HG03520 (cell line): ENCODE data around the gene LIN7C.

Source experiments
- ATAC-seq: cut with Tn5 transposase; IDR thresholded peaks from one replicate; pipeline ENCODE4 v1.9.1; 2021; ENCODE audit warnings: mild to moderate bottlenecking, moderate library complexity; ENCODE audit not compliant: unreplicated experiment

The LIN7C gene

DNA sequence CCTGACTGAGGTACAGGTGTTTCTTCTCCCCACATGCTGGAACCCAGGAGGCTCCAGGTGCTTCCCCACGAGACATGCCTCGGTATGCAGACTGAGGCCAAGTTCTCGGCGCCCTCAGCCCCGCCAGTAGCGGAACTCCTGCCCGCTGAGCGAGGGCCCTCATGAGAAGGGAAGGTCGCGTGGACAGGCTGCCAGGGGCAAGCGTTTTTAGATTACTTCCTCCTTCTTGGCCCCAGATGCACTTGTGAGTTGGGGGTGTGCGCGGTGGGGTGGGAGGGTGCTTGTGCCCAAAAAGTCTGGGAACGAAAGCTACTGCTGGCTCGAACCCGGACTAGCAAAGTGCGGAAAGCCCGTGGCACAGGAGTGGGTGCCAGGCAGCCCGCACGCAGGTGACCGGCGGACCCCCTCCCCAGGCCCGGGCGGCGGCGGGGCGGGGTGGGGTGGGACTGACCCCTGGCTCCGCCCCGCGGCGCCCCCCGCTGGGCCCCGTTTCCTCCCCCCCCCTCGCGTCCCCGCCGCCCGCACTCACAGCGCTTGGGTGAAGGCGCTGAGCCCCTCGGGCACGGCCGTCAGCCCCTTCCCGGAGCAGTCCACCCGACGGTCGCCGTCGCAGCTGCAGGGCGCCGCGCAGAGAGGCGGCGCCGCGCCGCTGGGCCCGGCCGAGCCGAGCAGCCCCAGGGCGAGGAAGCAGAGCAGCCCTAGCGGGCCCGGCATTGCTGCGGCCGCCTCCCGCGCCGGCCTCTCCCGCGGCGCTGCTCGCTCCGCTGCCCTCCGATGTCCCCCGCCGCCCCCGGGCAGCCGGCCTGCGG is 34.8 kb downstream of the LIN7C start:
- ATAC-seq, result peak; percentile 40

DNA sequence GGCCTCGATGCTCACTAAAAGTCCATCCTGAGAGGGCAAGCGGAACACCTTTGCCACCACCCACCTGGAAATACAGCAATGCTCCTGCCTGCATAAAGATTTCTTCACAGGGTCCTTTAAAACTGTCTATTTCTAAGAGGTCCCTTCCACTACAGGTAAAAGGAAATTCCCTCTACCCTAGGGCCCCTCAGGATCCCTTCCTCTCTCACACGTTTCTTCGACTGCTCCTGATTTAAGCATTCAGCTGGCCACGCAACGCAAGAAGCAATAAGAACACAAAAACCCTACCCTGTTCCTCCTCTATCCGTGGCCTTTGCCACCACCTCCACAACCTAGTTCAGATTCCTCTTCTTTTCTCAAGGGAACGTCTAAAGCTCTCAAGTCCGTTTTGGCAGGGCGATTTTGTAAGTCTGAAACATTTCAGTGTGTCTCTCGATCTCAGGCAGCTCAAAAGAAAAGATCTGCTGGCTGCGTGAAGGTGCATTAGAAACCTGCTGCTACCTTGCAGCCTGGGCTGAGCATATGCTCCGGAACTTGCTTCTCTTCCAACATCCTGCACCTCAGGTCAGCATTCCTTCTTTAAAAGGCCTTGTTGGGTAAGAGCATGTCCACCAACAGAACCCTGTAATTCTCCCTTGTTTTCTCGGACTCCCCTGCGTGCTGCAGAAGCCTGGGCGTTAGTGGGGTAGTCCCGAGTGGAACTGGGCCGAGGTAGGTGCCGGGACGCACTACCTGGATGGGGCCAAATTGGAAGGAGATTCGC is 35.6 kb downstream of the LIN7C start:
- no peak for ATAC-seq

DNA sequence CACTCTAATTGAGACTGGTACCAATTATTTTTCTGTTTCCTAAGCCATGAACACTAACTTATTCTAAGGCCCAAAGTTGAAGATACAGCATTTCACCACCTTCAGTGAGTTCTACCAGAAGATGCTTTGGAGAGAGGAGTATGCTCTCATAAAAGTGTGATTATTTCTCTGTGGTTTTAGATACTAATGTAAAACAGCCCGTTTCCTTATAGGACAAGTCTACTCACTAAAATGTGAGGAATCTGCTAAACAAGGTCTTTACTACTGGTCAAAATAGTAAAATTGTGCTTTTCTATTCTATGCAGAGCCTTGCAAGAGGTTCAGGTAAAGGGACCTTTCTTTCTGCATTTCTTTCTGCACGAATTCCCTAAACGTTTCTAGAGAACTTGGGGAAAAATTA is 36.4 kb downstream of the LIN7C start:
- no peak for ATAC-seq

DNA sequence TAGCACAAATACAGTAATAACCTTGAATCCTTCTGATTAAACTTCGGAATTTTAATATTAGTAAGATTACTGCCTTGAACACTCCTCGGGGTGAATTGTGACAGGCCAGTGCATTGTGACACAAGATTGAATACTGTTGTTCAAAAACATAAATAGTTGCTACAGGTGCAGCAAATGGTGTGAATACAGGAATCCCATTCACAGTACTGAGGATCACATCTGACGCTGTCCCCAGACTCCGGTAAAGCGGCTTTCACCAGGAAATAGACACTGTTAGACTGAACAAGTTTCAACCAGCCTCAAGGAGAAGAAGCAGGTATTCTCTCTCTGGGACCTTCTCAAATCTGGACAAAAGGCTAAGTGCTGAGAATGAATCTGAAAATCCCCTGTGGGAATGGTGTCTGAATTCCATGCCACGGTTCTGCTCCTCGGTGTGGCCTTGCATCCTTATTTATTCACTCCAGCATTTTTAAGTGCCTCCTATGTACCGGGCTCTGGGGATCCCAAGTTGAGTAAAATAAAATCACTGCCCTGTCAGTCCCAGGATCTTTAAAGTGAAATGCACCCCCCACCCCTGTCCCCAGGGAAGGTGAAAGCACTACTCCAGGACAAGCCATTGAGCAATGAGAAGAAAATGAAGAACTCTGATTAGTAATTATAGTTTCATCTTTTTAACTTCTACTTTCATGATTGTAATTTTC is 37.4 kb downstream of the LIN7C start:
- ATAC-seq, result no peak

DNA sequence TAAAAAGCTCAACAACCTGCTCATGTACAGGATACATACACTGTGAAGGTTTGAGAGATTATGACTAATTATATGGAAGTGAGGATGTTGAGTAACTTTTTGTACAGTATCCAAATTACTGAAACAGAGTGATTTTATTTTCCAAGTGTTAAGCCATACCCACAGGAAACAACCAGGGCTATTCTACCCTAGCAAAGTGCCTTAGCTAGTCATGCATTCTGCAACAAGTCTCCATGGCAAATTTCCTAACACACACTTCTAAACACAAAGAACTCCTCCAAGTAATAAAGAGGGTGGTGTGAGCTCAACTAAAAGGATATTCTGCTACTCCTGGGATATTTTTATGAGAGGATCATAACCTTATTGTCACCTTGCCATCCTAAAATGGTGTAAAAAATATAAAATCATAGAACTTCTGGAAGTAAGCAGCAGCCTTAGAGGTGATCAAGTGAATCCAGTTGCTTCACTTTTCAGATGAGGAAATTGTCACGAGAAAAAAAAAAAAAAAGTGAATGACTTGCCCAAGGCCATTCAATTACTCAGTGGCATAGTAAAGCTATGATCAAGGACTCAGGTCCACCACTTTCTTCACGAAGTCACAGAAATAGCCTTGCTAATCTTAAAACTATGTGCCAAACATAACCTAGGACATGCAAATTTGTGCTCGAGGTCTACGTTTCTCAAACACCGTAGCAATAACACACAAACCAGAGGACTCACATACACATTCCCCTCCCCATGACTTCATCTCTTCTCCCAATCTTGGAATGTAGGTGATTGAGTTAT is 38.2 kb downstream of the LIN7C start:
- no peak for ATAC-seq

DNA sequence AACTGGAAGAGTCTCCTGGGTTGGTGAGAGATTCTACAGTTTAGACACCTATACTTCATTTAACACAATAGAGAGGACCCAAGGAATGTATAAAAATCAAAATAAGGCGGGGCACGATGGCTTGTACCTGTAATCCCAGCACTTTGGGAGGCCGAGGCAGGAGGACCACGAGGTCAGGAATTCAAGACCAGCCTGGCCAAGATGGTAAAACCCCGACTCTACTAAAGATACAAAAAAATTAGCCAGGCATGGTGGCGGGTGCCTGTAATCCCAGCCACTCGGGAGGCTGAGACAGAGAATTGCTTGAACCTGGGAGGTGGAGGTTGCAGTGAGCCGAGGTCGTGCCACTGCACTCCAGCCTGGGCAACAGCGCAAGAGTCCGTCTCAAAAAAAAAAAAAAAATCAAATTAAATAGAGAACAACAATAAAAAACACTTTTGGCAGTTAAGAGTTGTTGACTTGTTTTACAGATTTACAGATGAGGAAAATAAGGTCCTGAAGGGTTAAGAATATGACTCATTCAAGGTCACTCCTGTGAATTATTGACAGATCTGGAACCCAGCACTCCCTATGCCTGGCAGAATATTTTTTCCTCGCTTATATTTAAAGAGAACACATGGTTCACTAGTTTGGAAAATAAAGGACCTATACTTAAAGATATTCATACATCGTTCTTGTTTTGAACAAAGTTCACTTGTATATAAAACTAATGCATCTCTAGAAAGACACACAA is 39.2 kb downstream of the LIN7C start:
- no peak for ATAC-seq

DNA sequence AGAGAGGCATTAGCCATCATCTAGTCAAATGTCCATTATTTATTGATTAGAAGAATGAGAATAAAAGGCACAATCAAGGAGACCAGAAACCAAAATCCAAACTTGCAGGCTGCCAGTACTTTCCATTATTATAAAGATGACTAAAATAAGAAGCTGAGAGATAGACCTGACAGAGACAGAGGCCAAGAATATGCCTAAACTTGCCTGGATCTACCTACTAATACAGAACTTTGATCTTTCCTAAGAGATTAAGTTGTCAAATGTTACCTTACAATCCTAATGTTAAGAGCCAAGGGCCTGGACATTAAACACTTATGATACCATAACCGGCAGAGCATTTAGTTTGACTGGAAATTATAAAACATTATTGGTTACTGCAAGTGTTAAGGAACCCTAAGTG is 40.2 kb downstream of the LIN7C start:
- ATAC-seq, result no peak

DNA sequence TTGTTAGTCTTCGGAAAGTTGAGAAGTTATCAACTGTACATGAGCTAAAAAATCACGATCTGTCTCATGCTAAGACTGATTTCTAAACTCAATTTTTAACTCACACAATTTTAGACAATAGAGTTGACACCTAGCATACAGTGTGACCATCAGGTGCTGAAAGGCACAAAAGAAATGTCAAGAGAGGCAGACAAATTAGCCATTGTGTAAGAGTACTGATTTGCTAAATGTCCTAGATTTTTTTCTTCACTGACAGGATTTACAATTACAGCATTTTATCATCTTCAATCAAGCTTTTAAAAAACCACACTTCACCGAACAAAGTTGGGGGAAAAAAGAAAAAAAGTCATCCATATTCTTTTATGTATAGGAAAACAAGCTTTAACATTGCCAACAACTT is 40.9 kb downstream of the LIN7C start:
- no peak for ATAC-seq

DNA sequence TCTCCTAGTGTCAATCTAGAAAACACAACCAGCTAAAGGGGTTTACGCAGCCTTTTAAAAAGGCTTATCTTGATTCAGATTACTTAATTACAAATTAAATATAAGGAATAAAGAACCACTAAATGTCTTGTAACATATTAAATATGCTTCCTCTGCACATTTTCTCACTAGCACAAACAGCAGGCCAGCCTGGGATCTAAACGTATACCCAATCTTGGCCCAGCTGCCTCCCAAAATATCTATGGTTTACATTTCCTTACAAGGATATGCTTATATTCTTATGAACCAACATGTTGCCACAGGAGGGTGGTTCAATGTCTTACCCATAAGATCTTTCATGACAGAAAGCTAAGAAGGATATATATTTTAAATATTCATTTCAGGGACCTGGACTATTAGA is 41.7 kb downstream of the LIN7C start:
- ATAC-seq, result no peak

DNA sequence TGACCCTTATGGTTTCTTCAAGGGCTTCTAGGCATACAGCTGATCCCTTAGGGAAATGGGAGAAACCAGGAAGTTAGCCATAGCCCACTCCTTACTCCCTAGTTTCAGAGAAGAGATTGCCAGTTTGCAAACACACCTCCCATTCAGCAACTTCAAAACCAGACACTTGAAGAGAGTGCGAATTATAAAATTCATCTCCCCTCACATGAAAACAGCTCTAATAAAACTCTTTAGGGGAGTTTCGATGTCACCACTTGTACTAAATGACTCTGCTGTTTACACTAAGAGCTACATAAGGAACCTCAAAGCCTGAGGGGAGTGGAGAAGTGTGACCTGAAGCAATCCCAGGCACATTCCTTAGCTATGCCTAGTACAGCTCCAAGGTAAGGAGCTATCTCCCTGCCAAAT is 42.3 kb downstream of the LIN7C start:
- ATAC-seq, result no peak

DNA sequence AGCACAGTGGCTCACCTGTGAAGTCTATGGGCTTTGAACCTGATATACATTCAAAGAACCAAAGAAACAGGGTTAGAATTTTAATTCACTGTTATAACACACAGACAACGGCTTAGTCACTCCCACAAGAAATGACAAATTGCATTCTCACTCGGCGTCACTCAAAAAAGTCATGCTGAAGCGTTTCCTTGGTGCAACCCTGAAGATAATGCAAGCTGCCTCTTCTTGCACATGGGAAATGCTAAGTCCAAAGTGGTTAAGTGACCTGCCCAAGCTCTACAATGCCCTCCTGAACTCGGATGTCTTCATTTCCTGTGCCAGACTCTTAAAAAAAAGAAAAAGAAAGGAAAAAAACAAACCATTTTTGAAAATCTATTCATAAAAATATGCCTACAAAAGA is 44.0 kb downstream of the LIN7C start:
- no peak for ATAC-seq

DNA sequence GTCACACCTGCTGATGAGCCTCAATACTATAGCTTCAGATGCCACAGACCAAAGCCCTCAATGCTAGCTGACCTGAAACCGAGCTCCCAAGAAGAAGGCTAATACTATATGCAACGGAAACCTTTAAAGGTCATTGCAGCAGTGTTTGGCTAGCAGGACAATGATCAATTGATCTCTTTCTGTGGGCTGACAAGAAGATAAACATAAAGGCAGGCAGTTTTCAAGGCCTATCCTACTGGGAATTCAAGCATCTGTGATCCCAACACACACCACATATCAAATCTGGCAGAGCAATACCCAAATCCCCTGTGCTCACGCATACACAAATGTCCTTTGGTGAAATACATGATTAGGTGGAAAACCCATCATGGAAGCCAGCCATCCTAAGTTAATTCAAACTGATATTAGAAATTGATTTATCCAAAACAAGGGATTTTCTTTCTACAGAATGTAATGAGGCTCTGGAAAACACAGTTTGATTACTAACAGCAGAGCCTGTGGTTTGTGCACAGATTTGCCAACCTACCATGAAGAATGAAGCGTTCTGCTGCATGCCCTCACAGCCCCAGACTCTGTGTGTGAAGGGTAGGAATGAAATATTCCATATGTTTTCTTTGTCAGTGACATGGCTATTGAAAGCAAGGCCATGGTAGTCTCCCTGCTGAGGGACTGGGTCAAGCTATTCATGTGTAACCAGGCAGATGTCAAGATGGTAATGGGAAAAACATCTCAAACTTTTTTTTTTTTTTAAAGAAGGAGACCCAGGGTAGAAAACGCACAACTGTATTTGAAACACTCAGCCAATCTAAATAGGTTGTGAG is 46.2 kb downstream of the LIN7C start:
- no peak for ATAC-seq

DNA sequence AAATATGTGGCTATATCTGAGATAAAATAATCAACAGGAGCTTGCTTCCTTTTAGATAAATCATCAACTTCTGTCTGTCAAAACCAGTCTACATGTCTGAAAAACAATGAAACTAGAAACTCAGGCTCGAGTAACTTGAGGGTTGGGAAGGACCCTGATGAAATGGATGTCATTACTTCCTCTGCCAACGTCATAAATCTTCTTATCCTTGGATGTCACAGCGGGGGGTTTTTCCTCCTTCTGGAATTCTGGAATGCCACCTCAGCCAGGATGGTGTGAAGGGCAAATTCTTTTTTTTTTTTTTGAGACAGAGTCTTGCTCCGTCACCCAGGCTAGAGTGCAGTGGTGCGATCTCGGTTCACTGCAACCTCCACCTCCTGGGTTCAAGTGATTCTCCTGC is 47.4 kb downstream of the LIN7C start:
- no peak for ATAC-seq

DNA sequence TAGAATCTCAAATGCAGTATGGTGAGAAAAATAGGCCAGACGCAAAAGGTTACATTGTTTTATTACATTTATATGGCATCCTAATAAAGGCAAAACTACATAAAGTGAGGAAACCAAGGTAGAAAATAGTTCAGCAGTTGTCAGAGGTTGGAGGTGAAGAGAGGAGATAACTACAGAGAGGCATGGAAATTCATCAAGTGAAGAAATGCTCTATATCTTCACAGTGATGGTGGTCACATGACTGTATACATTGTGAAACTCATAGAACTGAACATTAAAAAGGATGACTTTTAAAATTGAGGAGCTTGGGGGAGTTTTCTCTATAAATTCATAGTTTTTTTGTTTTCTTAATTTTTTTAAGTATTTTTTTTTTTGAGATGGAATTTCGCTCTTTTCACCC is 48.4 kb downstream of the LIN7C start:
- no peak for ATAC-seq

DNA sequence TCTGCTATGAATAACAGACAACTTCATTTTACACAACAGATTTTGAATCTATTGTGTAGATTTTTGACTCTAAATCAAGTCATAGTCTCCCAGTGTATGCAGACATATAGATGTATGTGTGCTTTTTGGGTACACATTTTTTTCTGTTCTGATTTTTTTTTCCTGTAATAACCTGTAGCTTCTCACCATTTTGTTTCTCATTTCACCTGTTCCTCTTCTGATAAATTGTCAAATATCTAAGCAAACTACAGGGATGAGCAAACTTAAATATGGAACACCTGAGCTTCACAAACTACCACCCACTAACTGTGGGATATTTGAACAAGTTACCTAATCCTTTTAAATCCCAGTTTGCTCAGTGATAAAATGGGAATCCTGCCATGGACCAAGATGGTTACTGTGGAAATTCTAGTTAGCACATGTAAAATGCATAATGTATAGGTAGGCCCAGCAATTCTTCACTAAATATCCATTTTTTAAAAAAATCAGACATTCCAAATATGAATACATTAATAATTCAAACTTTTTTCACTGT is 49.7 kb downstream of the LIN7C start:
- no peak for ATAC-seq

DNA sequence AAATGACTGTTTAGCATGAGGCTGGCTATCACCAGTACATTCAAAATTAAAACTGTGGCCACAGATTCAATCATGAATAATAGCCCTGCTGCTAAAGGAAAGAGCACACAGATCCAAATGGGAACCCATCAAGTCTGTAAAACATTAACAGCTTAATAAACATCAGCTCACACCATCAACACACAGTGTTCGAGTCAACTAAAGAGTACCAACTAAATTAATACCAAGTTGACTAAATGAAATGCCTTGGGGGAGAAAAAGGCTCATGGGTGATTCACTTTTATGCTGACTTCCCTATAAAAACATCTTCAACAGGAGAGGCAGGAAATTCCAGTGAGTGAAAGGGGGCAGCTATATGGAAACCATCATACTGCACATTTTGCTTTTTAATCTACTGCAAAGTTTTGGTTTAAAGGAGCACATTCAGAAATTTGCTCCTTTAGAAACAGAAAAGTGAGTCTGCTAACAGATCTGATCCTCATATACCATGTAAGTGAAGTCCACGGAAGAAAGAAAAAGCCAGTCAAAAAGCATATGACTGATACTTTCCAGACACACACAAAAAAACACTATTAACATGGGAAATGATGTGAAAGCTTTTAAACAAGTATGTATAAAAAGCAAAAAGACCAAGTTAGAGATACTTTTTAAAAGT is 50.3 kb downstream of the LIN7C start:
- no peak for ATAC-seq

DNA sequence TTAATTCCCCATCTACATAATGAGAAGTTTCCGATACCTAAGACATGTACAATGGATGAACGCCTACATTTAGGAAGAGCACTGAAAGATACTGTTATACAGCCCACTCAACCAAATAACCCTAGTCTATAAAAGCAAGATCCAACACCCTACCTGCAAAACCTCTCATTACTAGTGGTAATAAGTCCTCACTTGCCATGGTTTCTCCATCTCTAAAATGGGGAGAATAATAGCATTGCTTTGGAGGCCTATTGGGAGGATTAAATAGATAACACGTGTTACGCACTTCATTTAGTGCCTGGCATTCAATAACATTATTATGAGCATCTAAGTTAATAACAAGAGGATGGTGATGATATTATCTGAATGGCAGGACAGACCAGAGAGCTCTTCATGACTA is 50.9 kb downstream of the LIN7C start:
- no peak for ATAC-seq

DNA sequence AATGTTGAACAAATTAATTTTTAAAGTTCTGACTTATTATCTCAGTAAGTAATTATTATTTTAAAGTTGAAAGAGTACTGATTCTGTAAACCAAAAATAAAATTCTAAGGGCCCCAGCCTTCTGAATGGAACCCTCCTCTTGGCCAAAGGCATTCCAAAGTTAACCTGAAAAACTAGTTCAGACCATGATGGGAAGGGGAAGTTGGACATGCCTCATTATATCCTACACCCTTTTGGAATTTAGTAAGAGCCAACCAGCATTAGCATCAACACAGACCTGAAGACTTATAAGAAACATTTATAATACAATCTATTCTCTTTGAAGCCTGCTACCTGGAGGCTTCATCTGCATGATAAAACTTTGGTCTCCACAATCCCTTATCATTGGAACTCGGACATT is 52.9 kb downstream of the LIN7C start:
- ATAC-seq, result no peak

DNA sequence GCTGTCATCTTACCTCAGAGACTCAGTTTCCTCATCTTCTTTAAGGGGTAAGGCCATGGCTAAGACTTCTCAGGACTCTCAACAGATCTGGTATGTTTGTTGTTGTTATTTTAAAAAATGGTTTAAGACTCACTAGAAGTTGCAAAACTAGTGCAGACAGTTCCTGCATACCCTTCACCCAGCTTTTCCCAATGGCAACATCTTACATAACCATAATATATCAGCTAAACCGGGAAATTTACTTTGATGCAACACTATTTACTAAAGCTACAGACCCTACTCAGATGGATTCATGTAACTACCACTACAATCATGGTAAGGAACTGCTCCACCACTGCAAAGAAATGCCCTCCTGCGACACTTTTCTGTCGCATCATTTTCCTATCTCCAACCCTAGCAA is 54.4 kb downstream of the LIN7C start:
- no peak for ATAC-seq
